Transverse colon (tissue), 4 donors: ENCODE results near the gene PPP1R12B.
"Not testable (repeated sequence)": the region's sequence is repeated elsewhere in the genome, so short reads cannot be mapped to it uniquely, and the experiment has no call there.

Source experiments
- CTCF ChIP-seq, 5 experiments: fragments of 200-600 bp in 3 of 5; fragments of 450-650 bp in 2 of 5; sonication (generic) in 3 of 5; IDR thresholded peaks; 1 replicate in 2 of 5; 2 replicates in 3 of 5; pipeline ENCODE4 v1.5.1; 2016 to 2017; ENCODE audit warnings: antibody characterized with exemption in 5 of 5, inconsistent platforms in 3 of 5, mild to moderate bottlenecking in 2 of 5, moderate library complexity in 1 of 5
- EP300 ChIP-seq: sonication (generic); formaldehyde crosslinking; IDR thresholded peaks from one replicate; pipeline ENCODE4 v1.6.1; 2017; ENCODE audit warnings: antibody characterized with exemption, low read depth
- POLR2A ChIP-seq: fragments of 450-650 bp; IDR thresholded peaks from one replicate; pipeline ENCODE4 v1.6.1; 2016; ENCODE audit warnings: antibody characterized with exemption, mild to moderate bottlenecking, moderate library complexity
- POLR2AphosphoS5 ChIP-seq, 3 donors: sonication (generic); formaldehyde crosslinking; IDR thresholded peaks; one replicate each; pipeline ENCODE4 v1.6.1; 2016; ENCODE audit warnings: antibody characterized with exemption in 3 of 3

- TF ChIP-seq POLR2AphosphoS5 (IDR thresholded peaks at IDR 0.05); CTCF (IDR thresholded peaks at IDR 0.05); EP300; POLR2A: not testable (repeated sequence)
Measured at GRCh38 chr1:202544766-202545449, 196.4 kb downstream of the PPP1R12B start.
